Activated naive CD8-positive, alpha-beta T cell treated with anti-CD3 and anti-CD28 coated beads, Interleukin-2, amount 50 U/mL, for 16 hours (primary cell): ENCODE data around the gene PTPRO.

ENCODE experiments used
- DNase-seq: peaks from one replicate; pipeline ENCODE4 v3.0.0-alpha.2; 2020; ENCODE audit warnings: low read depth, low spot score

Gene PTPRO

GRCh38 chr12:15350643-15351042 is 28.3 kb downstream of the PTPRO start:
- DNase-seq = no peak

- DNase-seq = no peak
These were observed 33.5 kb downstream of the PTPRO start for GRCh38 chr12:15355766-15356165.

- no peak for DNase-seq
These were observed 34.6 kb downstream of the PTPRO start for GRCh38 chr12:15356951-15357364.

- DNase-seq = no peak
These were observed 42.2 kb downstream of the PTPRO start for GRCh38 chr12:15364221-15365160.

GRCh38 chr12:15368812-15369211 is 46.5 kb downstream of the PTPRO start:
- no peak for DNase-seq

GRCh38 chr12:15372352-15372751 is 50.0 kb downstream of the PTPRO start:
- no peak for DNase-seq

GRCh38 chr12:15387772-15388171 is 65.5 kb downstream of the PTPRO start:
- DNase-seq = no peak

- no peak for DNase-seq
These were observed 67.3 kb downstream of the PTPRO start for GRCh38 chr12:15389561-15389960.

GRCh38 chr12:15393037-15393436 is 70.7 kb downstream of the PTPRO start:
- DNase-seq = no peak

- no peak for DNase-seq
These were observed 71.7 kb downstream of the PTPRO start for GRCh38 chr12:15393995-15394394.

- no peak for DNase-seq
These were observed 82.2 kb downstream of the PTPRO start for GRCh38 chr12:15404485-15404884.

- DNase-seq = no peak
These were observed 83.3 kb downstream of the PTPRO start for GRCh38 chr12:15405606-15406005.

GRCh38 chr12:15407025-15407424 is 84.7 kb downstream of the PTPRO start:
- no peak for DNase-seq

- DNase-seq = no peak
These were observed 89.5 kb downstream of the PTPRO start for GRCh38 chr12:15411842-15412241.

- no peak for DNase-seq
These were observed 95.4 kb downstream of the PTPRO start for GRCh38 chr12:15417691-15418090.

- no peak for DNase-seq
These were observed 101.3 kb downstream of the PTPRO start for GRCh38 chr12:15423629-15424028.

GRCh38 chr12:15427913-15428312 is 105.6 kb downstream of the PTPRO start:
- no peak for DNase-seq

GRCh38 chr12:15428632-15429031 is 106.3 kb downstream of the PTPRO start:
- DNase-seq = no peak

- DNase-seq = no peak
These were observed 107.0 kb downstream of the PTPRO start for GRCh38 chr12:15429262-15429661.

- no peak for DNase-seq
These were observed 113.3 kb downstream of the PTPRO start for GRCh38 chr12:15435597-15435996.

GRCh38 chr12:15439459-15439858 is 117.2 kb downstream of the PTPRO start:
- DNase-seq = no peak

- no peak for DNase-seq
These were observed 120.7 kb downstream of the PTPRO start for GRCh38 chr12:15443050-15443449.

GRCh38 chr12:15443611-15444010 is 121.3 kb downstream of the PTPRO start:
- DNase-seq = no peak
